ENCODE measurements around the gene MAN2B1.

MAN2B1 gene

DNA sequence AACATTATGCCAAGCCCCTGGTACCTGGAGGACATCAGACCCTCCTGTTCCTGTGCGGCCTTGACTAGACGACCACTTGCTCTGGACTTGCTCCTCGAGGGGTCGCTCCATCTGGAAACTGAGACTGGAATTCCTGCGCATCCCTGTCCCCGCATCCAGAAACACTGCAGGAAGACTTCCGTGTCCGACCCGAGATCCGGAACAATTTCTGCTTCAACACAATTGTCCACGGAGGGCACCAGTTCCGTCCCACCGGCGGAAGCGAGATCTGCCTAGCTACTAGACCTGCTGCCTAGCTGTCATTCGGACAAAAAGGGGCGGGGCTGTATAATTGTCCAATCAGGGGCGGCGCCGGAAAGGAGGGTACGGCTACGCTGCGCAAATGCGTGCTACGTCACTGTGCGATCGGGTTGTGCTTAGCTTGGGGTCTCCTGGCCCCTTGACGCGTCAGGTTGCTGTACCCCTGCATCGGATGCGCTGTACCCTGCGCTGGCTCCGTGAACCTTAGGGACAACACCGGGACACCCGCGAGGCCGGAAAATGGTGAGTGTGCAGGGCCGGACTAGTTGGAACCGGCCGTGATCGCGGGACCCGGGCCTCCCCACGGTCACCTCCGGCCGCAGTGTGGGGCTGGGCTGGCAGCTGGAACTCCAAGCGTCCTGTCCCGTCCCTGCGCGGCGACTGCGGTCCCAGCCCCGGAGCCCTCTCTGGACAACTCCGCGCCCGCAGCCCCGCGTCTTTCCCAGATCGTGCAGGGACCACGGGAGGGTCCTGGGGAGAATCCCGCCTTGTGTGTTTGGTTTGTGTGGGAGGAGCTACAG is 55.8 kb downstream of the MAN2B1 start, which contains the start of the genes ZNF490 and ZNF791:
ZNF490 (minus strand) TSS at position 274 of the 821 bp plus-strand sequence; CDS start at position 141, 133 bp downstream.
ZNF791 (plus strand) TSS at position 381 of the 821 bp plus-strand sequence; CDS start at position 541, 160 bp downstream.
- TF ChIP-seq JUND (IDR thresholded peaks at IDR 0.05; ENCODE audit: low read depth): no peak
- peak; percentile 97 for DNase-seq (ENCODE audit: low read depth in 1 of 2, low spot score in 1 of 2)
- in situ Hi-C loops (cut with HindIII; ENCODE audit: low pct_unique_long_range_greater_than_20kb, low sequenced_read_pairs): no loop called here

DNA sequence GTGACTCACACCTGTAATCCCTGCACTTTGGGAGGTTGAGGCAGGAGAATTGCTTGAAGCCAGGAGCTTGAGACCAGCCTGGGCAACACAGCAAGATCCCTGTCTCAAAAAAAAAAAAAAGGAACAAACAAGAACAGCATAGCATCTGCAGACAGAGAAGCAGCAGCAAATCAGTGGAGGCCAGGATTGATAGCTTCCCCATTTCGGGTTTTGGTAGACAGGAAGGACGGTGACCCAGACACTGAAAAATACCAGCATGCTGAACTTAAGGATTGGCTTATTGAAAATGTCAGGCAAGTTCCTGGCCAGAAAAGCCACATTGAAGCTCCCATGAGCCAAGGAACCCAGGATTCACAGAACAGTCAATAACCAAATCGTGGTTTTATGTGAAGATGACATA is 58.9 kb downstream of the MAN2B1 start:
- no peak for DNase-seq (ENCODE audit: low read depth in 1 of 2, low spot score in 1 of 2)
- in situ Hi-C loops (cut with HindIII; ENCODE audit: low pct_unique_long_range_greater_than_20kb, low sequenced_read_pairs): no loop called here
- no peak for TF ChIP-seq JUND (IDR thresholded peaks at IDR 0.05; ENCODE audit: low read depth)

DNA sequence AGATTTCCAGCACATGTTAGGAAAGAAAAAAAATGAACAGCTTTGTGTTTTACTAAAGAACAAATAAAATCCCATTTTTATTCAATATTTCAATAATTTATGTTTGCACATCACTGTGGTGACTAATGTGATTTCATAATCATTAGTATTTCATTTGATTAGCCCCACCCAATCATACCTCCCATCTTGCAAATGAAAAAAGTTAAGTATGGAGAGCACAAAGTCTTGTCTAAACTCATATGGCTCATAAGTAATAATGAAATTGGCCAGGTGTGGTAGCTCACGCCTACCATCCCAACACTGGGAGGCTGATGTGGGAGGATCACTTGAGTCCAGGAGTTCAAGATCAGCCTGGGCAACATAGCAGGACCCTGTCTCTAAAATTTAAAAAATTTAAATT is 59.7 kb downstream of the MAN2B1 start:
- in situ Hi-C loops (cut with HindIII; ENCODE audit: low pct_unique_long_range_greater_than_20kb, low sequenced_read_pairs): no loop called here
- DNase-seq (ENCODE audit: low read depth in 1 of 2, low spot score in 1 of 2): no peak
- no peak for TF ChIP-seq JUND (IDR thresholded peaks at IDR 0.05; ENCODE audit: low read depth)

DNA sequence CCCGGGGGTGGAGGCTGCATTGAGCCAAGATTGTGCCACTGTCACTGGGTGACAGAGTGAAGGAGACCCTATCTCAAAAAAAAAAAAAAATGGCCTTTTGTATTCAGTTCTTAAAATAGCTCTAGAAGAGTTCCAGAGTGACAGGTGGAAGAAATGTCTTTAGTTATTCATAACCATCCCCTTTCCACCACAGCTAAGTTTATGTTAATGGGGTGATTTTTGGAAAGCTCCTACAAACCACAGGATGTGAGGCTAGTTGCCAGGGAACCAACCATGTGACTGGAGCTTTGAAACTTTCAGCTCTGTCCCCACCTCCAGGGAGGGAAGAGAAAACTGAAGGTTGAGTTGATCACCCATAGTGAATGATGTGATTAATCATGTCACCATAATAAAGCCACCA is 62.8 kb downstream of the MAN2B1 start:
- in situ Hi-C loops (cut with HindIII; ENCODE audit: low pct_unique_long_range_greater_than_20kb, low sequenced_read_pairs): no loop called here
- no peak for DNase-seq (ENCODE audit: low read depth in 1 of 2, low spot score in 1 of 2)
- TF ChIP-seq JUND (IDR thresholded peaks at IDR 0.05; ENCODE audit: low read depth): no peak

DNA sequence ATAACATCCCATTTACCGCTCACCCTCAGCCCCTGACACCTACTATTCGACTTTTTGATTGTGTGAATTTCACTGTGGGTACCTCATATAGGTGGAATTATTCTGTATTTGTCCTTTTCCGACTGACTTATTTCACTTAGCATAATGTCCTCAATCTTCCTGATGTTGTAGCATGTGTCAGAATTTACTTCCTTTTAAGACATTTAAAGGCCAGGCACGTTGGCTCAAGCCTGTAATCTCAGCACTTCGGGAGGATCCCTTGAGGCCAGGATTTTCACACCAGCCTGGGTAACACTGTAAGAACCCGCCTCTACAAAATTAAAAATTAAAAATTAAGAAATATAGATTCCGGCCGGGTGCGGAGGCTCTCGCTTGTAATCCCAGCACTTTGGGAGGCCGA is 68.9 kb downstream of the MAN2B1 start:
- no peak for TF ChIP-seq JUND (IDR thresholded peaks at IDR 0.05; ENCODE audit: low read depth)
- in situ Hi-C loops (cut with HindIII; ENCODE audit: low pct_unique_long_range_greater_than_20kb, low sequenced_read_pairs): no loop called here
- DNase-seq (ENCODE audit: low read depth in 1 of 2, low spot score in 1 of 2): no peak

DNA sequence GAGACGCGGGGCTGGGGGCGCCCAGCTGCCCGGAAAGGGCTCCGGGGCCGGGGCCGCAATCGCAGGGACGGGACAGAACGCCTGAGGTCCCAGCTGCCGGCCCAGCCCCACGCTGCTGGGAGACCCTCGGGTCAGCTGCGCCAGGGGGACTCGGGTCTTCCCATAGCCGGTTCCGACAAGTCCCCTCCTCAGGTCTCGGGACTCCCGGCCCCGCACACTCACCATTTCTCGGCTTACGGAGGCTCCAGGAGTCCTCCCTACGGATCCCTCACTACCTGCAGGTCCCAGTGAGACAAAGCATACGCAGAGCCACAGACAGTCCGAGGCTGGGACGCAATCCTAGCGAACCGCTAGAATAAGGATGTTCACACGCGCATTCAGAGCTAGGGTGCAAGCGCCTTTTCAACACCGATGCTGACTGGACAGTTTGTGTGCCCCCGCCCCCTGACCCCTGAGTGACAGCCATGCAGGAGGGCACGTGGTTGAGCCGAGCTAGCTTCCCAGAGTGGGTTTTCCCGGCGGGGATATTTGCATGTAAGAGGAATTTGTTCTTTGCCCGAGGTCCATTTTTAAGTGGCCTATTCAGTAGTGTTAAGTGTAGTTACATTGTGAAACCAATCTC is 69.5 kb downstream of the MAN2B1 start:
- DNase-seq (ENCODE audit: low read depth in 1 of 2, low spot score in 1 of 2): no peak
- in situ Hi-C loops (cut with HindIII; ENCODE audit: low pct_unique_long_range_greater_than_20kb, low sequenced_read_pairs): no loop called here
- no peak for TF ChIP-seq JUND (IDR thresholded peaks at IDR 0.05; ENCODE audit: low read depth)
